Hair follicle dermal papilla cell (primary cell): ENCODE measurements around the gene TAOK1. TPM values are rescaled to one million over a fixed set of nuclear protein-coding genes. Genes with fewer than 3 reads are reported as not detected.

Experiments
- small RNA-seq: library from RNA; depleted of rRNA; stranded (forward); fragments of <200 nt; gene quantifications from one replicate; pipeline ENCODE3, GENCODE V24; 2012
- total RNA-seq: library from RNA; depleted of rRNA; stranded (reverse); fragments of >200 nt; gene quantifications from 2 replicates; pipeline ENCODE4 v1.2.3, GENCODE V29; 2012

Gene TAOK1
- total RNA-seq: 62.4 and 74.6 TPM in 2 replicates

DNA sequence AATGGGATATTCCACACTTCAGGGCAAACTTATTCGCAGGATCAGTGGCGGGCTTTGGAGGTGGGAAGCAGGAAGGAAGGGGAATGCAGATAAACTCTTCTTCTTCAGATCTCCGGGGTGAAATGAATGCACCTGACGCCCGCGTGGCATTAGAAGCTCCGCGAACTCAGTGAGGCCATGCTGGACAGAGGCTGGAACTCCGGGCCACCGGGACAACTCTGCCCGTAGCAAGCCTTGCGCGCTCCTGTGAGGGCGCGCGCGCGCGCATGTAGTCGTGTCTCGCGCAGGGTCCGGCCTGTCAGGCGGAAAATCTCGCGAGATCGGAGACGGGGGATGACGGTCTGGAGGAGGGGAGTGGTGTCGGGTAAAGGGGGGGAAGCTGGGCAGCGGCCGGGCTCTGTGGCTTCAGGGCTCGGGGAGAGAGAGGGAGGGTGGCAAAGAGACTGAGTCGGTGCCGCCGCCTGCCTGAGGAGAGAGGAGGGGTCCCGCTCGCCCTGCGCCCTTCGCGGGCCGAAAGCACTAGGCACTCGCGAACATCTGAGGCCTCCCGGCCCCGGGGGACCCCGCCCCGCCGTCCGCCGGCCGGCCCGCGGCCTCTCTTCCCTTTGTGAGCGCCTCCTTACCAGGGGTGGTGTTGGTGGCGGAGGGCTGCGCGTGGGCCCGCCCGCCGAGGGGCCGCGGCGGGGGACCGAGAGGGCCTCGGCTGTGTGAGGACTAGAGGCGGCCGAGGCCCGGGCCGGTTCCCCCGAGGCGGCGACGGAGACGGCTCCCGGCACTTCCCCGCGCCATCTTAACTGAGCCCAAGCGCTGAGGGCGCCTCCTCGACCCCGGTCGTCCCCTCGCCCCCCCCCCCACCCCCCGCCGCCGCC is at the start of gene TAOK1:
TSS of gene TAOK1 (plus strand) at position 382 of the 869 bp plus-strand sequence. CDS start 61,186 bp downstream, outside the sequence.

DNA sequence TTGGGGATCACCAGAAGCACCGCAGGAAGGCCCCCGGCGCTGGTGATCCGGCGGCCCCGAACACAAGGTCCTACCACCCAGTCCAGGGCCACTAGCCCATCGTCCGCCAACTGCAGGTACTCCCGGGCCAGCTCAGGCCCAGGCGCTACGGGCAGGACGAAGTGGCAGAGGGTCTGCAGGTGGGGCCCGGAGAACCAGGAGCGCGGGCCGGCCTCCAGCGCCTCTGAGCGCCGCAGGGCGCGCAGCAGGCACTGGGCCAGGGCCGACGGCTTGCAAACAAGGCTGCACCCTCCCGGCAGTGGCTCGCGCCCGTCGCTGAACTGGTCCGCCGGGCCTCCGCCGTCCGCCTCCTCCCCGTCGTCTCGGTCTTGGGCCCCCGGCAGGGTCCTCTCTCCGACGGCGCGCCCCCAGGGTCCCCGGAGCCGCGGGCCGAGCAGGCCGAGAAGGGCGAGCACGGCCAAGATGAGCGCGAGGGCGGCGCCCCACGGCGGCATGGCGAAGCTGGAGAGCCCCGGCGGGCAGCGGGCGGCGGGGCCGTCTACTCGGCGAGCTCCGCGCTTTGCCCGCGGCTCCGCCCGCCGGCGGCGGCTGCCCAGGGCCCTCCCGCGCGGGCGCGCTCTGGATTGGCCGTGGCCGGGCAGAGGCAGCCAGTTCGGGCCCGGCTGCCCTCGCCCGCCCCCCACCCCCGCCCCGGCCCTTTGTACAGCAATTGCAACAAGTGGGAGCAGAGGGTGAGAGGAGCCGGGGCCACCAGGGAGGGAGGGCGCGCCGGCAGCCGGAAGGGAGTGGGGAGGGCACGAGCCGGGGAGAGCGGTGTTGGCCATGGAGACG is 176.5 kb downstream of the TAOK1 start, which contains the start of gene ABHD15:
TSS of gene ABHD15 (minus strand) at position 565 of the 831 bp plus-strand sequence. CDS start at position 494, 71 bp downstream.

DNA sequence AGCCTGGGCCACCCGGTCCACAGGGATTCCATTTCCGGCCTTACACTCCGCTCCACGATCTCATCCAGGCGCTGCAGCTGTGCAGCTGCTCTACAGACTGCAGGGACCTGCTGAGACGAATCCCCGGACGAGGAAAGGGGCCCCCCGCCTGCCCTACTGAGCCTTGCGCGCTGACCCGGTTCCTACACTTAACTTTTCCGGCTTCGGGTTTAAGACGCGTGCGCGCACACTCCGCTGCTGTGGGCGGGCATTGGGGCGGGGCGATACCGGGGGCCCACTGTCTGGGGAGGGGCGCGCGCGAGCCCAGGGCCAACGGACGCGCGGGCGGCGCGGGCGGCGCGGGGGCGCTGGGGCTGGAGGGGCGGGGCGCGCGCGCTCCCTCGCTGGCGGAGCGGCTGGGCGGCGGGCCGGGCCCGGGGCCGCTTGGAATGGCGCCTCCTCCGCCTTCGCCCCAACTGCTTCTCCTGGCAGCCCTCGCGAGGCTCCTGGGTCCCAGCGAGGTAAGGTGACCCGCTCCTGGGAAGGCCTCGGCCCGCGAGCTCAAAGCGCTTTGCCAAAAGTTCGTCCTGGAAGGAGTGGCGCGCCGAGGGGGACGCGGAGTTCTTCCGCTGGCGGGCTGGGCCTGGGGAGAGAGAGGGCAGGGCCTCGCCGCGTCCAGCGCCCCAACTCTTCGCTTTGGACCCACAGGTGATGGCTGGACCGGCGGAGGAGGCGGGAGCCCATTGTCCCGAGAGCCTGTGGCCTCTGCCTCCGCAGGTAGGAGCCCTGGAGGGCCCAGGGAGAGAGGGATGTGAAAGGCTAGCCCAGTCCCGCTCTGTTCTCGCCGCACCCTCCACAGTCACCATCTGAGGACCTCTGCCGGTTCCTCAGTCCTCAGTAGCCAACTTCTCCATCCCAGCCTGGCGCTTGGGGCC is 178.4 kb downstream of the TAOK1 start, which contains the start of gene TP53I13:
TSS of gene TP53I13 (plus strand) at position 371 of the 914 bp plus-strand sequence. CDS start at position 429, 58 bp downstream.

DNA sequence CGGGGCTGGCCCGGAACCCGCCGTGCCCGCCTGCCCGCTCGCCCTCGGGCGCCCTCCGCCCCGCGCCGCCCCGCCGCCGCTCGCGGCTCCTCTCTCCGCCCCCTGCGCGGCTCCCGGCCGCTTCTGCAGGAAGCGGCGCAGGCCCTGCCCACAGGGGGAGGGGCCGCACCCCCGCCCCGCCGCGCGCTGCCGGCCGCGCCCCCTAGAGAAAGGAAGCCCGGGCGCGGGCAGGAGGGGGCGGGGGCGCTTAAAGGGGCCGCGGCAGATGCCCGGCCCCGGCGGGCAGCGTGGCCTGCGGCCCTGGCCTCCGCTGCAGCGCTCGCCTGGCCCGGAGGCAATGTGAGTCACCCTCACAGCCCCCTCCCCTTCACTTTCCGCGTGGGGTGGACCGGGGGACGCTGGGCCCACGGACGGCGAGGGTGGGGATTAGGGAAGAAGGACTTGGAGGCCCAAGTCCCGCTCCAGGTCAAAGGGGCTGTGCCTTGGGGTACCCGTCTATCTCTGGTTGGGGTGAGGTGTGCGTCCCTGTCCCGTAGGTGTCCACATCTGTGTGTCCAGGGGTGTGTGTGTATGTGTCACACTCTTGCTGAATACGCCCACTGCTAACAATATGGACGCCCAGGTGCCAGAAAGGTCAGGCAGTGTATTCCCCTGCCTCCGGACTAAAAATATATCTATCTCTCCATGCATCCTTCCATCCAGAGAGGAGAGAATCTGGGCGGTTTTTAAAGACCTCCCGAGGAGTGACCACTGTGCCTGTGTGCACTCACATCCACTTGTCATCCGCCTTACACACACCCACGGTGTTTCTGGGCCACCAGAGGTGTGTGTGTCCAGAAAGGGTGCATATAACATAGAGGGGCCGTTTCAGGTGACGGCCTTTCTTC is 199.6 kb downstream of the TAOK1 start, which contains the start of gene GIT1:
TSS of gene GIT1 (minus strand) at position 125 of the 887 bp plus-strand sequence. CDS start 270 bp downstream, outside the sequence.

DNA sequence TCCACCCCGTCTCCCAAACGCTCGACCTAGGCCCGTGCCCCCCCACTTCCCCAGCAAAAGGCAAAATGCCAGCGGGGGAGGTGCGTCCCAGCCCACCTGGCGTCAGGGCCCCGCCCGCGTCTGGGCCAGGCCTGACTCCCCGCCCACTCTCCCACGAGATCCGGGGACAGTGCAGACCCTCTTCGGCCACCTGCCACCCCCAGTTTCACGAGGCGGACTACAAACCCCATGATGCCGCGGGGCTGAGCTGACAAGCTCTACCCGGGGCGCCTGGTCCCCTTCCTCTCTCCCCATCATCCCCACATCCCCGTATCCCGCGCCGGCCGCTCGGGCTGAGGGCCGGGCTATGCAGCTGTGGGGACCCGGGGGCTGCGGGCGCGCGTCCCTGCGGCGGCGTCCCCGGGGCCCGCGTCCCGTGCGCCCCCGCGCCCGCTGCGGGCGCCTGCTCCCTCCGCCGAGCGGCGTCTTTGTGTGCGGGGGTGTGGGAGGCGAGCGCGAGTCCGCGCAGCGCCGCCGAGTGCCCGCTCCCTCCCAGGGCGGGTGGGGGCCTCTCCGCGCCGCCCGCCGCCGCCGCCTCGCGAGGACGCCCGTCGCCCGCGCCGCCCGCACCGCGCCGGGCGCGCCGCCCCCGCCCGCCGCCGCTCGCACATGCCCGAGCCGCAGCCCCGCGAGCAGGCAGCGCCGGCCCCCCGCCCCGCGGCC is 202.8 kb downstream of the TAOK1 start, which contains the start of gene ANKRD13B:
TSS of gene ANKRD13B (plus strand) at position 283 of the 702 bp plus-strand sequence. CDS start 490 bp downstream, outside the sequence.

Small RNAs within 50 kb of the gene (small RNA-seq; reads per million reads assigned to genes)
- gene RNU4-34P (not detected), gene RNU6-1034P (not detected), gene RNU6-711P (not detected)

Other genes starting within 250 kb of the TAOK1 start
- gene MYO18A, start 210.0 kb upstream of the TAOK1 start, total RNA-seq: 85.0 and 120 TPM in 2 replicates
- 0.32 and 0.97 TPM in 2 replicates for gene CRYBA1, start 143.5 kb upstream of the TAOK1 start, total RNA-seq
- gene NUFIP2, start 96.2 kb upstream of the TAOK1 start, total RNA-seq: 59.1 and 69.6 TPM in 2 replicates
- 9.6 and 10.8 TPM in 2 replicates for gene ABHD15, start 176.7 kb downstream of the TAOK1 start, total RNA-seq
- 63.4 and 65.4 TPM in 2 replicates for gene TP53I13, start 178.3 kb downstream of the TAOK1 start, total RNA-seq
- gene GIT1, start 199.3 kb downstream of the TAOK1 start, total RNA-seq: 25.6 and 30.2 TPM in 2 replicates
- gene ANKRD13B, start 202.8 kb downstream of the TAOK1 start, total RNA-seq: 8.6 and 10.0 TPM in 2 replicates
- 12.4 and 18.2 TPM in 2 replicates for gene CORO6, start 232.5 kb downstream of the TAOK1 start, total RNA-seq